GM12801 (cell line): ENCODE measurements around the gene CMBL.

Experiments
- TF ChIP-seq, protein P1 (sequence below): IDR thresholded peaks from one replicate; pipeline ENCODE4 v1.5.1; 2011; ENCODE audit warnings: control low read depth; ENCODE audit not compliant: insufficient read length; ENCODE audit errors: extremely low read depth

CMBL gene

DNA sequence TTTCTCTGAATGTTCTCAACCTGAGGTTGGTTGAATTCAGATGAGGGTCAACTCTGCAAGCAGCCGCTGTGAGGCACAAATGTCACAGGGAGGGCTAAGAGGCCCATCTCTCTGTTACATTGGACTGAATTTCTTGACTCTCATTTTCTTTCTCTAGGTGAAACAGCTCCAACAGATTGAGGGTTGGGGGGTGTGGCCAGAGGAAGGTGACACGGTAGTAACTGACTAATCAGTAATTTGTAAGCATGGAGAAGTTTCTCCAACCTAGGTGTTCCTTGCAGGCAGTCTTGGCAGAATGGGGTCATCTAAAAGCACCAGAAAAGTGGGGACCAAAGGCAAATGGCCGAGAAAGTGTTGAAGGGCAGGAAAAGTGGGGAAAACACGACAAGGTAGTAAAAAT is 40.9 kb downstream of the CMBL start:
- TF ChIP-seq, protein P1, sequence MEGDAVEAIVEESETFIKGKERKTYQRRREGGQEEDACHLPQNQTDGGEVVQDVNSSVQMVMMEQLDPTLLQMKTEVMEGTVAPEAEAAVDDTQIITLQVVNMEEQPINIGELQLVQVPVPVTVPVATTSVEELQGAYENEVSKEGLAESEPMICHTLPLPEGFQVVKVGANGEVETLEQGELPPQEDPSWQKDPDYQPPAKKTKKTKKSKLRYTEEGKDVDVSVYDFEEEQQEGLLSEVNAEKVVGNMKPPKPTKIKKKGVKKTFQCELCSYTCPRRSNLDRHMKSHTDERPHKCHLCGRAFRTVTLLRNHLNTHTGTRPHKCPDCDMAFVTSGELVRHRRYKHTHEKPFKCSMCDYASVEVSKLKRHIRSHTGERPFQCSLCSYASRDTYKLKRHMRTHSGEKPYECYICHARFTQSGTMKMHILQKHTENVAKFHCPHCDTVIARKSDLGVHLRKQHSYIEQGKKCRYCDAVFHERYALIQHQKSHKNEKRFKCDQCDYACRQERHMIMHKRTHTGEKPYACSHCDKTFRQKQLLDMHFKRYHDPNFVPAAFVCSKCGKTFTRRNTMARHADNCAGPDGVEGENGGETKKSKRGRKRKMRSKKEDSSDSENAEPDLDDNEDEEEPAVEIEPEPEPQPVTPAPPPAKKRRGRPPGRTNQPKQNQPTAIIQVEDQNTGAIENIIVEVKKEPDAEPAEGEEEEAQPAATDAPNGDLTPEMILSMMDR: no peak

DNA sequence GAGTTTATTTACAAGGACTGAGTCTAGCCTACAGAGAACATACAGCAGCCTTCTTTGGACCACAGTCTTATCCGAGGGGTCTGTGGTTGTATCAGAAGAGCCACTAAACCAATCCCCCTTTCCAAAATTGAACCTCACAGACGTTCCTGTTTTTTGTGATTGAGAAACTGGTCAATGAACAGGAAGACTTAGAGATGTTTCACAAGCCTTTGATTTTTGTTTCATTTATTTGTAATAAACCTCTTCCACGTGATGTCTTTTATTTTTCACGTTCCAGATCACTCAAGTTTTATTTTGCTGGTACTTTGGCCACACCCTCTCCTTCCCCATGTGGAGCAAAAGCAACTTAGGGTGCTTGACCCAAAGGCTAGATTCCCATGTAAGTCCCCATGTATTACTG is 41.6 kb downstream of the CMBL start:
- TF ChIP-seq, protein P1: no peak

DNA sequence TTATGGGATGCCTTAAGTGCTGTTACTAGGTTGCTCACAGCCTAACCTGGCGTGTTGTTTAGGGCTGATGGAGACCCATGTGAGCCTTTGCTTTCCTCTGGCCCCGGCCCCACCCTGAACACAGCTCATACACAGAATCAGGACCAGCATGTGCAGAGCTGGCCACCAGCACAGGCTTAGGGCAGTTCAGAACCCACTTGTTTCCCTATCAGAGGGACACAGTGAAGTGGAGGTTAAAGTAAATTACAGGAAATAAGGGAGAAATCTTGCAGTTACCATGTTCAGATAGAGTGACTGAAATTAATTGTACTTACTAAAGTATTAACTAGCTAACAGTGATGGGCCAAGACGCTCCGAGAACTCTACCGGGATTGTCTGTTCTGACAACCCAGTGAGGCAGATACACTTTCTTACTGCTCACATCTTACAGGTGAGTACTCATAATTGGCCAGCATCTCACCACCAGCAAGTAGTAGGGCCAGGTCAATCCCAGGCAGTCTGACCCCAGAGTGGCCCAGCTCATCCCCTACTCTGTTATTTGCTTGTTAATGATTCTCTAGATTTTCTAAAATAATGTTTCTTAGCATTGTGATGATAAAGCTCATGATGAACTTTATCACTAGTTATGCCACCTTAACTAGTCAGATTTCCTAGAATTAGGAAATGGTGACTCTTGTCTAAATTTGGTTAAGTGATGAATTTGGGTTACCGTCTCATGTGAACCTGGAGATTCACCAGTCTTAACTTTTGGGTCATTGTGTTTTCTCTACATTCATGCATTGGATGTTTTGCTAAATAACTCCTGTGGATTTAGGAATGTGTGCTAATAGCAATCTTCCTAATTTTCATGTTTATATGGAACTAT is 42.2 kb downstream of the CMBL start:
- TF ChIP-seq, protein P1: no peak

DNA sequence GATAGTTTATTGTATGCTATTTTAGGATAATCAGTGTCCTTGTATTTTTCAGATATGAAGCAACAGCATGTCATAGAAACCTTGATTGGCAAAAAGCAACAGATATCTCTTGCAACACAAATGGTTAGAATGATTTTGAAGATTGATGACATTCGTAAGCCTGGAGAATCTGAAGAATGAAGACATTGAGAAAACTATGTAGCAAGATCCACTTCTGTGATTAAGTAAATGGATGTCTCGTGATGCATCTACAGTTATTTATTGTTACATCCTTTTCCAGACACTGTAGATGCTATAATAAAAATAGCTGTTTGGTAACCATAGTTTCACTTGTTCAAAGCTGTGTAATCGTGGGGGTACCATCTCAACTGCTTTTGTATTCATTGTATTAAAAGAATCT is 43.1 kb downstream of the CMBL start:
- TF ChIP-seq, protein P1: no peak

DNA sequence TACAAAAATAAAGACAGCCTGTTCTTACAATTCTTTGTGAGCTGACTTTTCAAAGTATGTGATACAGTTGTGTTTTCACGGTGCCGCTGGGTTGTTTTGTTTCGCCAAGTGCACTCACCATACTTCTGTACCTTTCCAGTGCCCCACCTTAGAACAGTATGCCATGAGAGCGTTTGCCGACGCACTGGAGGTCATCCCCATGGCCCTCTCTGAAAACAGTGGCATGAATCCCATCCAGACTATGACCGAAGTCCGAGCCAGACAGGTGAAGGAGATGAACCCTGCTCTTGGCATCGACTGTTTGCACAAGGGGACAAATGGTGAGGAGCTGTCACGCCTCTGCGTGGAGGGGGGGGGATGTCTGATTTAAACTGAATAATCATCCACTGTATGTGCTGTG is 44.7 kb downstream of the CMBL start:
- TF ChIP-seq, protein P1: no peak

DNA sequence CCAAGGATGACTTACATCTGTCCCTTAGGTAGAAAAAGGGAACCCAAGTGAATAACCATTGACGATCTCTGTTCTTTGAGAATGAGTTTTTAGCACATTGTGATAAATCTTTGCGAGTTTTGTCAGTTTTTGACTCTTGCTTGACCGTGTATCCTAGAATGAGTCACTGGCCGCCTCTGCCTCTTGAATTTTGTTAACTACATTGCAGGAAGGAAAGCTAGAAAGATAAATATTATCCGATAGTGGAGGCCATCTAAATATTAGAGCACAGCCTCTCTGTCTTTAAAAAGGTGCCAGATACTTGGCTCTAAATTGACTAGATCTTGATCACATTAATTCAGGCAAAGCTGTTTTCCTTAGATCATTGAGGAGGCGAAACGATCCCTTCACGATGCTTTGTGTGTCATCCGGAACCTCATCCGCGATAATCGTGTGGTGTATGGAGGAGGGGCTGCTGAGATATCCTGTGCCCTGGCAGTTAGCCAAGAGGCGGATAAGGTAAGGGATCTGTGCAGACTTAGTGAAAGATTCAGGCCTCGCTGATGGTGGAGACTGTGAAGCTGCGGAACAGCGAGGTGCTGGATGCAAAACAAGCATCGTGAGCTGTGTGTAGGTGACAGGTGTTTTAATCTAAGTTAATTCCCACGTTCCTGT is 45.5 kb downstream of the CMBL start:
- TF ChIP-seq, protein P1: no peak

DNA sequence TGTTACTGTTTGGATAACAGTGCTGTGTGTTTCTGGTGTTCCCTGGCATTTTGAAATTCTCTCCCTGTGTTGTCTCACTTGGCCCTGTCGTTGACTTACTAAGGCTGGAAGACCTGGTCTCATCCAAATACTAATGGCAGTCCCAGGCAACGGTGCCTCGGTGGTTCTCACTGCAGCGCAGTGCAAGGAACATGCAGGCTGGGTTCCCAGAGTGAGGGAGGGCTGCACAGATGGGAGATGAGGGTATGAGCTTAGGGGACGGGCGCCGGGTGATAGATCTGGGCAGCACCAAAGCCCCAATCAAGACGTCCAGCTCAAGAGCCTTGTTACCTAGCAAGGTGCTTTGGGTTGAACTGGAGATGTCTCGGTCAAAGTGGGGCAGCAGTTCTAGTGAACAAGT is 46.6 kb downstream of the CMBL start:
- TF ChIP-seq, protein P1: no peak
